ENCODE data around the gene CAPN7.

DNA sequence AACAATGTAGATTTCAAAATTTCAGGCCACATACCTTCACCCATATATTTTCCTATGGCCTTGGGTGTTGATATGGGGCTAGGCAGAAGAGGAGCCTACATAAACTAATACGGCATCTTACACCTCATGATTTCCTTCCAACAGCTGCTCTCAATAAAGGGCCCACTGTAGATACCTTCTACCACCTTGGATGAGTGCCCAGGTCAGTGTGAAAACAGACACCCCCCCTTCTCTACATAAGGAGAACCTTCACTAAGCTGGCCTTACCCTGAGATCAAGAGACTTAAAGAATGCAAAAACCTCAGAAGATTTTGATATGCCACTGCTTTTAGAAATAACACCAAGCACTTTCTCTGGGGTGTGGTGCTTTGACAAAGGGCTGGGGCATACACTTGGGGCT, 83.6 kb downstream of the CAPN7 start:
- TF ChIP-seq, protein P1, sequence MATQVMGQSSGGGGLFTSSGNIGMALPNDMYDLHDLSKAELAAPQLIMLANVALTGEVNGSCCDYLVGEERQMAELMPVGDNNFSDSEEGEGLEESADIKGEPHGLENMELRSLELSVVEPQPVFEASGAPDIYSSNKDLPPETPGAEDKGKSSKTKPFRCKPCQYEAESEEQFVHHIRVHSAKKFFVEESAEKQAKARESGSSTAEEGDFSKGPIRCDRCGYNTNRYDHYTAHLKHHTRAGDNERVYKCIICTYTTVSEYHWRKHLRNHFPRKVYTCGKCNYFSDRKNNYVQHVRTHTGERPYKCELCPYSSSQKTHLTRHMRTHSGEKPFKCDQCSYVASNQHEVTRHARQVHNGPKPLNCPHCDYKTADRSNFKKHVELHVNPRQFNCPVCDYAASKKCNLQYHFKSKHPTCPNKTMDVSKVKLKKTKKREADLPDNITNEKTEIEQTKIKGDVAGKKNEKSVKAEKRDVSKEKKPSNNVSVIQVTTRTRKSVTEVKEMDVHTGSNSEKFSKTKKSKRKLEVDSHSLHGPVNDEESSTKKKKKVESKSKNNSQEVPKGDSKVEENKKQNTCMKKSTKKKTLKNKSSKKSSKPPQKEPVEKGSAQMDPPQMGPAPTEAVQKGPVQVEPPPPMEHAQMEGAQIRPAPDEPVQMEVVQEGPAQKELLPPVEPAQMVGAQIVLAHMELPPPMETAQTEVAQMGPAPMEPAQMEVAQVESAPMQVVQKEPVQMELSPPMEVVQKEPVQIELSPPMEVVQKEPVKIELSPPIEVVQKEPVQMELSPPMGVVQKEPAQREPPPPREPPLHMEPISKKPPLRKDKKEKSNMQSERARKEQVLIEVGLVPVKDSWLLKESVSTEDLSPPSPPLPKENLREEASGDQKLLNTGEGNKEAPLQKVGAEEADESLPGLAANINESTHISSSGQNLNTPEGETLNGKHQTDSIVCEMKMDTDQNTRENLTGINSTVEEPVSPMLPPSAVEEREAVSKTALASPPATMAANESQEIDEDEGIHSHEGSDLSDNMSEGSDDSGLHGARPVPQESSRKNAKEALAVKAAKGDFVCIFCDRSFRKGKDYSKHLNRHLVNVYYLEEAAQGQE (IDR thresholded peaks at IDR 0.05; ENCODE audit: insufficient replicate concordance, low read depth) = no peak
- TF ChIP-seq, protein P2, sequence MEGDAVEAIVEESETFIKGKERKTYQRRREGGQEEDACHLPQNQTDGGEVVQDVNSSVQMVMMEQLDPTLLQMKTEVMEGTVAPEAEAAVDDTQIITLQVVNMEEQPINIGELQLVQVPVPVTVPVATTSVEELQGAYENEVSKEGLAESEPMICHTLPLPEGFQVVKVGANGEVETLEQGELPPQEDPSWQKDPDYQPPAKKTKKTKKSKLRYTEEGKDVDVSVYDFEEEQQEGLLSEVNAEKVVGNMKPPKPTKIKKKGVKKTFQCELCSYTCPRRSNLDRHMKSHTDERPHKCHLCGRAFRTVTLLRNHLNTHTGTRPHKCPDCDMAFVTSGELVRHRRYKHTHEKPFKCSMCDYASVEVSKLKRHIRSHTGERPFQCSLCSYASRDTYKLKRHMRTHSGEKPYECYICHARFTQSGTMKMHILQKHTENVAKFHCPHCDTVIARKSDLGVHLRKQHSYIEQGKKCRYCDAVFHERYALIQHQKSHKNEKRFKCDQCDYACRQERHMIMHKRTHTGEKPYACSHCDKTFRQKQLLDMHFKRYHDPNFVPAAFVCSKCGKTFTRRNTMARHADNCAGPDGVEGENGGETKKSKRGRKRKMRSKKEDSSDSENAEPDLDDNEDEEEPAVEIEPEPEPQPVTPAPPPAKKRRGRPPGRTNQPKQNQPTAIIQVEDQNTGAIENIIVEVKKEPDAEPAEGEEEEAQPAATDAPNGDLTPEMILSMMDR (IDR thresholded peaks at IDR 0.05; ENCODE audit: insufficient read depth, low read length) = no peak
- TF ChIP-seq POLR2AphosphoS5 (IDR thresholded peaks at IDR 0.05; ENCODE audit: low read depth) (no peak), GABPA (IDR thresholded peaks at IDR 0.05; ENCODE audit: low read depth) (no peak), SPI1 (IDR thresholded peaks at IDR 0.05; ENCODE audit: borderline replicate concordance, low read depth) (no peak)
